ENCODE data around the gene PARM1. TPM values are rescaled to one million over a fixed set of nuclear protein-coding genes. Genes with fewer than 3 reads are reported as not detected.
"Not testable (repeated sequence)": the region's sequence is repeated elsewhere in the genome, so short reads cannot be mapped to it uniquely, and the experiment has no call there.

Gene PARM1
- polyA plus RNA-seq, 12 donors = 58.0 to 424 (median 73.4) TPM

- no peak for DNase-seq
Measured at GRCh38 chr4:74975848-74976824, 43.2 kb downstream of the PARM1 start.

DNA sequence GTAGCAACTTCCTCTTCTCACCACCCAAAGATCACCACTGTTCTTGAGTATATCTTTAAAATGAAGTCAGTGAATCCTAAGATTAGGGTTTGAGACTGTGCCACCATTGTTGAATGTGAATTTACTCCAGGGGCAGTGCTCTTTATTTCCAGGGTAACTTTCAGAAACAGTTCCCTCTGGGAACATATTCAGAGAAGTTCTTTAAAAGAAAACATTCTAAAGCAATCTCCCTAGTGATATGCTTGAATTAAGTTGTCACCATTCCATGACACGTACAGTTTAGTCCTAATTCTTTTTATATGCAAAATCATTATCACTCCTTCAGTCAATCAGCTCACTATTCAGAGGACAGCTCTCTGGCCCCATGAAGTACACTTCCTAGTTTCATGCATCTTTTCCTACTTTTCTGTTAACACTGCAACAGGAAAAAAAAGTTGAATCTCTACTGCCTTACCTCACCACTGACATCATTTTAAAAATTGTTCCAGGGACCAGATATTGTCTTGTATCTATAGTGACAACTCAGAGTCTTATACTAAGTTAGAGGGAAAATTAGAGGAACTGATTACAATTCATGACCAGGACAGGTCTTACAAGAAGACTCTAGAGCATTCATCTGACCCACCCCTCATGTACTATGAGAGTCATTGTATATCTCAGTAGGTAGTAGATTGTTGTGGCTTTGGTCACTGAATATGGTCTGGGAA, 49.8 kb downstream of the PARM1 start:
- no peak for DNase-seq

DNA sequence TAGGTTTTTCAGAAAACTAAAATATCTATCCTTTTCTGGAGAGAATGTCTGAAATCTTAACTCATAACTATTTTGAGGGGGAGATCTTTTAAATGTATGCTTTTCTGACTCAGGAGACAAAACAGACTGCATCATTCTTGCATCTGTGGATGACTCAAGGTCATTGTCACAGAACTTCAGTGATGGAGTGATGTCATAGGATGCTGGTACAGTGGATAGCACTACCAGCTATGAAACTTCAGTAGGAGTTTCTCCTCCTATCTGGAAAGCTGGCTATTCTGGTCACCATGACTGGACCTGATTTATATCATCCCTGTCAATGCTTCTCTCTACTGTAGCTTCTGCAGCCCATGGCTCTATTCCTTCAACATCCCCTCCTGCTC, 50.3 kb downstream of the PARM1 start:
- no peak for DNase-seq

DNA sequence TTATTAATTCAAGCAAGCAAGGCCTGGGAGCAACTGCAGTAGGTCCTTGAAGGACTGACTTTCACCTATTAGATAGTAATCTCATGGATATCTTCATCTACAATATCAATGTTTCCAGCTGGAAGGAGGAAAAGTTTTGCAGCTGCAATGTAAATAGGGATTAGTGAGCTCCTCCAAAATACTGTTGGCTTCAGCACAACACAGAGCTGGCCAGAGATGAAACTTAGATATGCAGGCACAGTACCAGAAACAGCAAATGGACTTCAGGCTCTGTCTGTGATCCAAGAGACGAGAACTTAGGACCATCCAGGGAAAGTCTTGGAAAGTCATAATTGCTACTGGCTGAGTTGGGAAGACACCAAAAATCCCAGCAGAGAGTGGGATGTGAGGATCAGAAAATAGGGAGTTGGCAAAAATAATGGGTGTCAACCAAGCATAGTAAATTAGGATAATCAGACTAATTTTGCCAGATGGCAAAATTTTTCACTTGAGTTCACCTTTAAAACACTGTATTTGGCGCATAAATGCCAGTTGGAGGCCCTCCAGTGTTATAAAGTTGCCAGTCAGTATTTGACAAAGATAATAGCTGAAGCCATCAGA, 57.5 kb downstream of the PARM1 start:
- DNase-seq = peak; percentile 76

DNA sequence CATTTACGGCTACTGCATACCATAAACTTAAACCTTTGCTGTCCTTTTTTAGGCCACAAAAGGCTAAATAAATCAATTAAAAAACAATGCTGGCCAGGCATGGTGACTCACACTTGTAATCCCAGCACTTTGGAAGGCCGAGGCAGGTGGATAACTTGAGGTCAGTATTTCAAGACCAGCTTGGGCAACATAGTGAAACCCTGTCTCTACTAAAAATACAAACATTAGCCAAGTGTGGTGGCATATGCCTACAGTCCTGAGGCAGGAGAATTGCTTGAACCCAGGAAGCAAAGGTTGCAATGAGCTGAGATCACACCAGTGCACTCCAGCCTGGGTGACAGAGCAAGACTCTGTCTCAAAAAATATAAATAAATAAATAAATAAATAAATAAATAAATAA, 61.5 kb downstream of the PARM1 start:
- not testable (repeated sequence) for DNase-seq

- no peak for DNase-seq
Measured at GRCh38 chr4:74996996-74997395, 64.1 kb downstream of the PARM1 start.

DNA sequence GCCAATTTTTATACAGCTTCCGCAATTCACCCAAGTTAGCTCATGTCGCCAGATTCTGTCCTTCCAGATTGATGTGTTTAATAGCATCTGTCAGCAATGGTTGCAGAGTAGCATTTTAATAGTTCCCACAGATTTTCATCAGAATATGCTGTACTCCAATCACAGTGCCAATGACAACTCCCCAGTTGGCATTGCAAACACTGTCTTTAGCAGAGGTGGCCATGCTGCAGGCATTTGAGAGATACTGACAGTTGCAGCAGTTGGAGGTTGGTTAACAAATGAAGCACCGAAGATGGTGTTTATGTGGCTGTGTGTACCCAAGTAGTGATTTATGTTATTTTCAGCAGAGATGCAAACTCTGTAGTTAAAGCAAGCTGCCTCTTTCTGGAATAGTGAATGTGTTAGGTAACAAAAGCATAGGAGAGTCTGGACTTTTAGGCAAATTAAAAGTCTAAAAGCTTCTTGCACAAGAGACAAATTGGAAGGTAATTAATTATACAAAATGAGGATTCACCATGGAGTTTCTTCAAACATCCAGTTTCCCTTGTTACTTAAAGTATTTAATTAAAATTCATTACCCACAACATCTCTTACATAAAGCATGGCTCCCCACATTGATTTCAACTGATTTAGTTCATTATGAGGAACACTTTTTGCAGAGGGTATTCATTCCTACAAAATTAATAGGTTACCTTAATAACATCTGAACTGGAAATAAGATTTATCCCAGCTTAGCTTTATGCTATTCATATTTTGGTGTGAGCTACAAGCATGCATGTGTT, 65.2 kb downstream of the PARM1 start:
- DNase-seq = no peak

GRCh38 chr4:74999714-75000309, 66.9 kb downstream of the PARM1 start:
- DNase-seq = no peak

GRCh38 chr4:75001871-75002270, 69.0 kb downstream of the PARM1 start:
- DNase-seq = no peak

DNA sequence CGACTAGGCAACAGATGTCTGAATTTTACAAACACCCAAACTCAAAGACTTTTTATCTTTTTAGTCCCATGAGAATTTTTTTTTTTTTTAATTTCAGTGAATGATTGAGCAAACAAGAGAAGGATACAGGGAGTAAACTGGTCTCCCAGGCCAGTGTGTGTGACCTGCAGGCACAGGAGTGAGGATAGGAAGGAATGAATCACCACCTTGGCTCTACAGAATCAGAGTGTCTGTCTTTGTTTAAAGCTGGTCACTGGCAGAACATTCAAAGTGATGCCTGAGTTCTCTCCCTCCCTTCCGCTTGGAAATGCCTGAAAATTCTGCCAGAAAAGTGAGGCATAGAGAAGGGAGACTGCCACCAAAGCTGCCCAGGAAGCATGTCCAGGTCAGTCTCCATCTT, 69.5 kb downstream of the PARM1 start:
- DNase-seq = no peak

DNA sequence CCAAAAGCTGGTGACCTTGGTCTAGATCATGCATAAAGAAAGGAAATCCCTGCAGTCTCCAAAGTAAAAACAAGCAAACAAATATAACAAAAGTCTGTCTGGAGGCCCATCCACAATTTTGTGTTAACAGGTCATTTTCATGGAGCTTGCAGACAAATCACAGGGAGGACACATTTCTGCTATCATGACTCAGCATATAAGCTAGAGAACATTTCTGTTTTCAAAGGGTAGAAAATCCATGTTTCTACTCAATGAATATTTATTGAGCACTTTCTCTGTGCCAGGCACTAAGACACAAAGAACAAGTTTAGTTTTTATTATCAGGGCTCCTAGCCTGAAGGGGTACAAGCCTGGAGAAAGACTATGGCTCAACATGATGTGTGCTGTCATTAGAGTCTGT, 71.1 kb downstream of the PARM1 start:
- no peak for DNase-seq

DNA sequence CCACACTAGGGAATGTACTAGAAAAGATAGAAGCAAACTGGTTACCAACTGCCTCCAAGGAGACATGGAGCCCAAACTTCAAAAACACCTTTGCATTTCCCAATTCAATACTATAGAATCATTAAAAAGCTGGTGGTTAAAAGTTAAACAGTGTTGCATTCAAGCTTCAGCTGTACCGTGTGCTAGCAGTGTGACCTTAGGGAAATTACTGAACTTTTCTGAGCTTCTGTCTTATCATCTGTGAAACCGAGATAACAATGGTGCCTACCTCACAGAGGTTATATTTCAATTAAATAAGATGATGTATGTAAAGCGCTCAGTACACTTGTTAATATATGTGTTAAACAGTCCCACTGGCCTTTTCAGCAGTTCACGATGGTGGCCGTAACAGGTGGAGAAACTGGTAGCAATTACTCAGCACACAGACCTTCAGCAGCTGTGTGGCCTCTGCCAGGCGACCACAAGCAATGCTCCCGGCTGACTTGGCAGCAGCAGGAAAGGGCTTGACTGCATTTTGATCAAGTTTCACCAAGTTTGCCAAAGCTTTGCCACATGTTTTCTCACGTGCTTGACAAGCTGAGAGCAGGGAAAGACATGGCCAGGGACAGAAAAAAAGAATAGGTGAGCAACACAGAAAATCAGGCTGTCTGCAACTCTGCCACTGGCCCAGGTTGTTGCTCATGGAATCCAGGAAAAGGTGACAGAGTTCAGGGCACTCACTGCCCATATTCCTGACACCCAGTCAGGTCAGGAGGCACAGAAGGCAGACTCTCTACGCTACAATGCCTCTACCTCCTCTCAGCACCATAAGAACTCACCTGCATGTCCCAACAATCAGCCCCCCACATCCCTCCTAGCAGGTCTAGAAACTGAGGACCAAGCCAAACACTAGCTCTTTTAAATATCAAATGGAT, 72.1 kb downstream of the PARM1 start:
- DNase-seq = no peak

DNA sequence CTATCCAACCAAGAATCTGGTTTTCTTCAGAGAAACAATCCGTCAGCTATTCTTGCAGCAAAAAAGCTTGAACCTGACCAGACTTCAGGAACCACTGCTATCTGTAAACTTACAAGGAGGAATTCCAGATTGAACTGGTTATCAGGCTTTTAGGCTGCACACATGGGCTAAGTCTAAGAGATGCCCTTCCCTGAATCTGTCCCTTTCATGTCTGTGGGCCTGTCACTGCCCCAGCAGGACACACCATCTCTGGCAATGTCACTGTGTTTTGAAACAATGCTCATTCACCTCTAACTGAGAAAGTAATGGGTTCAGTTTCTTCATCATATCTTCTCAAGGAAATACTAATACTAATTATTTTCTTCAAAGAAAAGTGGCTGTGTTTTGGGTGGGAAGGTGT, 72.8 kb downstream of the PARM1 start:
- no peak for DNase-seq

- DNase-seq = no peak
Measured at GRCh38 chr4:75007891-75008290, 75.0 kb downstream of the PARM1 start.

DNA sequence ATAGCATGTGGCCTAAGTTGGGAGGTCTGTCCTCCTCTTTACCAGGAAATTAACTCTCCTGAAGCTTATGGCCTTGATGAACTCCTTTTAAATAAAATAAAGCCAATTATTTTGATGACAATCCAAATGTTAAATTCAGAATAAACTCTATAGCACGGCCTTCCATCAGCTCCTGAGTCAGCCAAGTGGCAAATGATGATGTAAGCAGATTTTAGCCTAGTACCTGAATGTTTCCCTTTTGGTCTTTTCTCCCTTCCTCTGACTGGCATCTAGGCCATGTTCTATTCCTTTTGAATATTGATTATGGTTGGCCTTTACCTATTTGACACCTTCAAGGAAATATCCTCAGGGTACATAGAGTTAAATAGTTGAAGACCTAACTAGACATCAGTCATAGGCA, 76.2 kb downstream of the PARM1 start:
- no peak for DNase-seq

GRCh38 chr4:75011131-75011795, 78.3 kb downstream of the PARM1 start:
- no peak for DNase-seq

DNA sequence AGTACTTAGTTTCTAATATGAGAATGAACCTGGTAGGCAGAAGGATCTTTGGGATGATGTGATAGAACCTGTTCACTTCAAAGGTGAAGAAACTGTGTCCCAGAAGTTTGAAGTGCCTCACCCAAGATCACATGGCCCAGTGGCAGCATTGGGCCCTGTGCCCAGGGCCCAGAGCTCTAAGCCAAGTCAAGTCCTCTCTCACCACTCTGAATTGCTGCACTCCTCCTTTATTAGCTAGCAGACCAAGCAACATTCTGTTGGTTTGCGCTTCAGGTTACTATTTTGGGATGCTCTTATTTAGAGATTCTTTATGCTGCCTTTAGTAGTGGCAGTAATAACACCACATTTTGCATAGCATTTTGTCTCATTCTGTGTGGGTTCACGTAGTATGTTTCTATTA, 82.7 kb downstream of the PARM1 start:
- no peak for DNase-seq

DNA sequence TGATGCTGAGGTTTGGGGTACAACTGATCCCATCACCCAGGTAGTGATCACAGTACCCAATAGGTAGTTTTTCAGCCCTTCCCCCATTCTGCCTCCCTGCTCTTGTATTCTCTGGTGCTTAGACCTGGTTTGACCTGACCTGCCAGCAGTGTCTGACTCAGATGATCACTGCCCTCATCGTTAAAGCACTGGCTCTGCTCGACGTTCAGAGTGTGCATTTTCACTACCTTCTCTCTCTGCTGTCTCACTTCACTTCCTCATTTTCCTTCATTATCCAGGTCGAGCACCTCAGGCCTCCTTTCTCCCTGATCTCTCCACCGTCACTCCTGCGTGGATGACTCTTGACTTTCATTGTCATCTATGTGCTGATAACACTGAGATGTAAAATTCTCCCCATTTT, 83.6 kb downstream of the PARM1 start:
- no peak for DNase-seq

DNA sequence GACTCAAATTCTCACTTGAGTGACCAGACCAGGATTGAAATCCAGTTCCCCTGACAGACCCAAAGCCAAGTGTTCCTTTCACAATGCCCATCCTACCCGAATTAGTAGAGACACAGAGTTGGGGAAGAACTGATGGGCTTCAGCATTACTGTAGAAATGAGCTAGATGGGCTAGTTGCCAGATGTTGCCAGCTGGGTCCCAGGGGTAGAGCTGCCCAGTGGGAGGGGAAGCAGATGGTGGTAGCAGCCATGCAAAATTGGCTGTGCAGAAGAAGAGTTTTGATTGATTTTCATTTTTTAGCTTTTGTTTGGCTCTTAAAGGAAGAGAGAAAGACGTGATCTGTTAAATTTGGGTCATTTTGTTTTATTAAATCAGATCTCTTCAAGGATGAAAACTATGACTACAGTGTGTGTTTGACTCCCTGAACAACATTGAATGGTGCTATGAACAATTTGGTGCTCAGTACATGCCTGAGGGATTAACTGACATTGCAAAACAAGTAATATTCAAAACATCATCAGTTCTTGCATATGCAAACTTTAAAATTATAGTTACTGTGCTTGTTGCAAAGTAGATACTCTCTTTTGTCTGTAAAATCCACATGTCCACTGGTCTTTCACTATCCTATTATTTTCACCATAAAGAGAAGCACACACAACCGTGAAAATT, 86.0 kb downstream of the PARM1 start:
- no peak for DNase-seq

Data from muscle of arm (tissue), 12 donors.